ENCODE data around the gene RPTOR. TPM values are rescaled to one million over a fixed set of nuclear protein-coding genes. Genes with fewer than 3 reads are reported as not detected.

The RPTOR gene
- polyA plus RNA-seq, 1 experiment, result 10.8 TPM

DNA sequence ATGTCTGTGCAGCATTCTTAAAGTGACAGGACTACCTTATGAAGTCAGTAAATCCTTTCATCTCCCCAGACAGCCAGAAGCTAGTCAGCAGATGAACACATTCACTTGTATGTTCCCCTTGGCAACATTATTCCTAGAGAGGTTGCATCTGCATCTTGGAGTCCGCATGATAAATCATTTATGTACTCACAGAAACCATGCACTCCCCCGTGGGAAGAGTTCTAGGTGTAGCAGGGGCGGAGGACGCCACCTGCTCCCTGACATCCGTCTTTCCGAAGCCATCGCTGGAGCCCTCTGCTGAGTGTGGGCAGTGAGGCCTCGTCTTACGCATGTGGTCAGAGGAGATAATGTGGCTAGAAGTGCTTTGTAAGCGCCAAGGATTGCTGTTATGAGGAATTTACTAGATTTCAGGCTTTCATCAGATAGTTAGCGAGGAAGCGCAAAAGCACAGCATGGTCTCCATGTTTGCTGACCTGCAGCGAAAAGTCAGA is 144.5 kb downstream of the RPTOR start:
- CTCF ChIA-PET, result no interaction called here
- POLR2A ChIA-PET, result no interaction called here

DNA sequence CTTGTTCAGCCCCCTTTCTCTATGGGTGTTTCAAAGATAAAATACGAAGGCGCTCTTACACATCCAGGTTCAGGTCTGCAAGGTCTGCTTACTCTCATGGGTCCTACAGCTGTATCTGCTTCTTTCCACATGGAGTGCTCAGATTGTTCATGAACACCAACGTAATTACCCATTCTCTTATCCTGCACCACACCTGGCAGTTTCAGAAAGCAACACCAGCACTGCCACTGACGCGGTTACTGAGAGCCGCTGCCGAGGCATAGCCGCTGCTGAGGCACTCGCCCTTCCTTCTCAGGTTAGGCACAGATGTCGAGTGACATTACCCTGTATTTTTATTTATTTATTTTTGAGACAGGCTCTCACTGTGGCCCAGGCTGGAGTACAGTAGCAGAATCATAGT is 147.1 kb downstream of the RPTOR start:
- CTCF ChIA-PET, result no interaction called here
- H3K4me3 ChIP-seq (ENCODE audit: low read depth, low read length), result no peak overlapping the region
- DNase-seq (ENCODE audit: low read depth), result no peak
- TF ChIP-seq, protein P1, sequence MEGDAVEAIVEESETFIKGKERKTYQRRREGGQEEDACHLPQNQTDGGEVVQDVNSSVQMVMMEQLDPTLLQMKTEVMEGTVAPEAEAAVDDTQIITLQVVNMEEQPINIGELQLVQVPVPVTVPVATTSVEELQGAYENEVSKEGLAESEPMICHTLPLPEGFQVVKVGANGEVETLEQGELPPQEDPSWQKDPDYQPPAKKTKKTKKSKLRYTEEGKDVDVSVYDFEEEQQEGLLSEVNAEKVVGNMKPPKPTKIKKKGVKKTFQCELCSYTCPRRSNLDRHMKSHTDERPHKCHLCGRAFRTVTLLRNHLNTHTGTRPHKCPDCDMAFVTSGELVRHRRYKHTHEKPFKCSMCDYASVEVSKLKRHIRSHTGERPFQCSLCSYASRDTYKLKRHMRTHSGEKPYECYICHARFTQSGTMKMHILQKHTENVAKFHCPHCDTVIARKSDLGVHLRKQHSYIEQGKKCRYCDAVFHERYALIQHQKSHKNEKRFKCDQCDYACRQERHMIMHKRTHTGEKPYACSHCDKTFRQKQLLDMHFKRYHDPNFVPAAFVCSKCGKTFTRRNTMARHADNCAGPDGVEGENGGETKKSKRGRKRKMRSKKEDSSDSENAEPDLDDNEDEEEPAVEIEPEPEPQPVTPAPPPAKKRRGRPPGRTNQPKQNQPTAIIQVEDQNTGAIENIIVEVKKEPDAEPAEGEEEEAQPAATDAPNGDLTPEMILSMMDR (IDR thresholded peaks at IDR 0.05; ENCODE audit: insufficient read depth, low read depth, low read length), result no peak
- H3K36me3 ChIP-seq (ENCODE audit: control insufficient read depth, insufficient read depth, low read length), result no peaks in the 10 kb centered on the region
- POLR2A ChIA-PET, result no interaction called here
- H3K27me3 ChIP-seq (ENCODE audit: control insufficient read depth, insufficient read depth, low read length), result no peaks in the 10 kb centered on the region

More for the DNA sequence above, 144.5 kb downstream of the RPTOR start:
- no peak for DNase-seq (ENCODE audit: low read depth)
- TF ChIP-seq, protein P1 (IDR thresholded peaks at IDR 0.05; ENCODE audit: insufficient read depth, low read depth, low read length), result no peak
- no peaks in the 10 kb centered on the region for H3K36me3 ChIP-seq (ENCODE audit: control insufficient read depth, insufficient read depth, low read length)
- H3K4me3 ChIP-seq (ENCODE audit: low read depth, low read length), result no peak overlapping the region
- no peaks in the 10 kb centered on the region for H3K27me3 ChIP-seq (ENCODE audit: control insufficient read depth, insufficient read depth, low read length)

DNA sequence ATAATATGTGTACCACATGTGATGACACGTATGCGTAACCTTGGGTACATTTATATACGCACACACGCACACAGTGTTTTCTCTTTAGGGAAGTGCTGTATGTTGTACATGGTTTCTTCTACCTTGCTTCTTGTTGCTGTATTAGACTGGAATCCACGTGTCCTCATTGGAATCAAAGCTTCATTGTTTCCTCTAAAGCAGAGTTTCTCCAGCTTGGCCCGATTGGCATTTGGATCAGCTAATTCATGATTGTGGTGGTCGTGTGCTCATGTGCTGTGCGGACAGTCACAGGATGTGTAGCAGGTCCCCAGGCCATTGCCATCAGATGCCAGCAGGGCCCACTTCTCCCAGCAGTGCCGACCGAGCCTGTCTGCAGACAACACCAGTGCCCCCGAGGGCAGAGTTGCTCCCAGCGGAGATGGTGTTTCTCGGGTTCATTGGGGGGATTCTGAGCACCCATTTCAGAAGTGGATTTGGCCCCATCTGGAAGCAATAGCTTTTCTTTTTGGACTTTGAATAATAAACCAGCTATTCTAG is 148.4 kb downstream of the RPTOR start:
- ChIA-PET POLR2A (no interaction called here), CTCF (interaction anchor here (0.6 kb wide), 1 partner anchor 11 kb away, joined by 3 read pairs; no protein-coding TSS in a partner anchor)

DNA sequence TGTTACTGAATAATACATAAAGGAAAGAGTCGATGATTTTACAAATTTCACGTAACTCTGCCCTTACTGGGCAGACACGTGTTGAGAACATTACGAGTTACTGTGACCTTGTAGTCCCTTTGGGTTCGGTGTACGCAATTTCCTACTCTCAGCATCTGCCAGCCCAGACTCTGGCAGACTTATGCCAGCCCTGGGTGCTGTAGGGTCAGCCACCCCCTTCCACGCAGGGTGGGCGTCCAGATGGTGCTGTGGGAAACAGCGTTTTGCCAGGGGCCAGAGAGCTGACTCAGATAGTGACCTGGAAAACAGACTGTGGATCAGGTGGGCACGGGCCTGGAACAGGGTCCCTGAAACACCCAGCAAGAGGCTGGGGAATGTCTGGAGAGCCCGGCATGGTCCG is 148.9 kb downstream of the RPTOR start:
- no peaks in the 10 kb centered on the region for H3K36me3 ChIP-seq (ENCODE audit: control insufficient read depth, insufficient read depth, low read length)
- TF ChIP-seq, protein P1 (IDR thresholded peaks at IDR 0.05; ENCODE audit: insufficient read depth, low read depth, low read length), result no peak
- no peak for DNase-seq (ENCODE audit: low read depth)
- no peaks in the 10 kb centered on the region for H3K27me3 ChIP-seq (ENCODE audit: control insufficient read depth, insufficient read depth, low read length)
- ChIA-PET POLR2A (no interaction called here), CTCF (interaction anchor here (0.6 kb wide), 1 partner anchor 10 kb away, joined by 3 read pairs; no protein-coding TSS in a partner anchor)
- H3K4me3 ChIP-seq (ENCODE audit: low read depth, low read length), result no peak overlapping the region

More for the DNA sequence above, 148.4 kb downstream of the RPTOR start:
- TF ChIP-seq, protein P1 (IDR thresholded peaks at IDR 0.05; ENCODE audit: insufficient read depth, low read depth, low read length), result no peak
- Histone ChIP-seq H3K27me3 (ENCODE audit: control insufficient read depth, insufficient read depth, low read length) (no peaks in the 10 kb centered on the region), H3K36me3 (ENCODE audit: control insufficient read depth, insufficient read depth, low read length) (no peaks in the 10 kb centered on the region), H3K4me3 (ENCODE audit: low read depth, low read length) (no peak overlapping the region)
- no peak for DNase-seq (ENCODE audit: low read depth)

DNA sequence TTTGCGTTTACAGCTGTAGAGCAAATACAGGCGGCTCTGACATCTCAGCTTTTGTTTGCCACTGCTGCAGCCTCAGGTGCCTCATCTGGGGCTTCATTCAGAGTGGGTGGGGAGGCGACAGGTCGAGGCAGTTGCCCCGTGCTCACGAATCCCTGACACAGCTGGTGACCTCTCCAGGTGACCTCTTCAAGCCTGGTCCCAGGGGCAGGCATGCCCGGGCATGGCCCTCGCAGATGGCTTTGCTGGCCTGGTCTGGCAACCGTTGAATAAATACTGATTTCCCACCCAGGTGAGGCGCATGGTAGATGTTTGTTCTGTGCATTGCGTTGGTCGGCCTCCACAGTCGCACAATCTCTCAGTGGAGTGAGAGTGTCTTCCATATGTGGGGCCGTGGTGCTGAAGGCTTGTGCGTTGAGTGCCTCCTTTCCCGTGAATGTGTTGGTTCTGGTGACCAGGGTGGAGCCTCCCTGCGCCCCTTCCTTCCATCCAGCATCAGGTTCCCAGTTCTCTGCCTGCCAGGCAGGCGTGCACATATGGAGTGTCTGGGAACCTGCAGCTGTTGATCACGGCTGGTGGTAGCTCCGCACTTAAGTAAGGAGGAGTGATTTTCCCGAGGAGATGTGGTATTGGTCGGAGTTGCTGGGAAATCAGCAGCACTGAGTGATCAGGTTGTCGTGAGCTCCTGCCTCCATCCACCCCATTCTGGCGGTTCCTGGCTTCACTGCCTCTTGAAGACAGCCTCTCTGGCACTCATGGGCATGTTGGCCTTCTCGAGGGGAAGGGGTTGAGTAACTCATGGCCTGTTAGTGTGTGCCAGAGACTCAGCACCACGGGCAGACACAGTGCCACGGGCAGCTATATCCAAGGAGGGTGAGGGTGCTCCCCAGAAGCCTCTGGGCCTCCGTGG is 149.7 kb downstream of the RPTOR start:
- Histone ChIP-seq H3K4me3 (ENCODE audit: low read depth, low read length) (no peak overlapping the region), H3K27me3 (ENCODE audit: control insufficient read depth, insufficient read depth, low read length) (no peaks in the 10 kb centered on the region), H3K36me3 (ENCODE audit: control insufficient read depth, insufficient read depth, low read length) (no peaks in the 10 kb centered on the region)
- POLR2A ChIA-PET, result no interaction called here
- TF ChIP-seq, protein P1 (IDR thresholded peaks at IDR 0.05; ENCODE audit: insufficient read depth, low read depth, low read length), result no peak
- DNase-seq (ENCODE audit: low read depth), result no peak
- CTCF ChIA-PET, result interaction anchor here (1.1 to 1.4 kb wide), 2 partner anchors 14 to 22 kb away, joined by 3 read pairs; no protein-coding TSS in a partner anchor

All from BJ (cell line).